DMS53 treated with DMSO at 0.1 percent for 48 hours (cell line): ENCODE measurements around the gene SDK1.

Experiments
- DNase-seq: peaks from one replicate; lab custom pipeline; 2025; ENCODE audit not compliant: unreplicated experiment; lab: John Stamatoyannopoulos, UW

The SDK1 gene

DNA sequence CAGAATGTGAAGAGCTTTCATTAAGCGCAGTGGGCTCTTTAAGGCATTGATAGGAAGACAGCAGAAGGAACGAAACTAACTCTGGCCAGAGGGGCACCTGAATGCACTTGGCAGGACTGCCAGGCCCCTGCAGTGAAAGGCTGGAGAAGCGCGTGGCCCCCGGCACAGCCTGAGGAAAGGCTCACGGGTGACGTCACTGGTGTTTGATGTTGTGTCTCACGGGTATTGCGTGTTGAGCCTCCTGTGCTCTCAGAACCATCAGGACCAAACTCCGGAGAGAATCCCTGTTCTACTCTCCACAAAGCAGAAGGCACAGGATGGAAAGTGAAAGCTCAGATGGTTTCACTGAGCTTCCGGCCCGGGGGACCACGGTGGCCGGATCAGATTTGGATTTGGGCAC, 865.3 kb downstream of the SDK1 start:
- no peak for DNase-seq

DNA sequence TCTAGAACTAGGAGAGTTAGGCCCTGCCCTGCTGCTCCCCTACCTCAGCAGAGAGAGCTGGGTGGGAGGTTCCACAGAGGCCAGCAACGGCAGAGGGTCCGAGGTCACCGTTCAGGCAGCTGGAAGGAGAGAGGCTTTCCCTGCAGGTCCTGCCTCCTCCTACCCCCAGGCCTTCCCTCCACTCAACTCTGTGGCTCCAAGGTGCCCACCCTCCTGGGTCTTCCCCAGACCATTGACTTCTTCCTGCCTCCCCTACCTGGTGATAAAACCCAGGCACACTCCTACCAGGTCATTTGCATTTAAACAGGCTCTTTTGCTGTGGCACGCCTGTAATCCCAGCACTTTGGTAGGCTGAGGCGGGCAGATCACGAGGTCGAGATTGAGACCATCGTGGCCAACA, 865.8 kb downstream of the SDK1 start:
- no peak for DNase-seq

DNA sequence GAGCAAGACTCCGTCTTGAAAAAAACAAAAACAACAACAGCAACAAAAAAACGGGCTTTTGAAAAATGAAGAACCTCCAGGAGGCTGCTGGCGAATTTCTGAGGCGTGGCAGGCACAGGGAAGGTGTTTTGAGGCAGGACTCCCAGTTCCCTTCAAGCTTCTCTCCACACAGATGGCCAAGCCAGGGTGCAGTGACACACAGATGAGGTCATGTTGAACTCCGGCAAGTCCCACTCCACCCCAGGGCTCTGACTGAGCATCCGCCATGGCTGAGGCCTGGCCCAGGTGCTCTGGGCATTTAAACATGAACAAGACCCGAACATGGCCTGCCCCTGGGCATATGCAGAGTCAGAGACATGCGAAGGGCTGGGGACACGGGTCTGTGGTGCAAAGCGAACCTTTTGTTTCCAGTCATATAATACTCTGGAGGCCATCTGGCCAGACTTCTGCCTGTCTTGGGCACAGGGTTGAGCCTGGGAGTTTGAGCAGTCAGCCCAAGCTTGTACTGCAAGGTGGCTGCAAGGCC, 866.4 kb downstream of the SDK1 start:
- no peak for DNase-seq

DNA sequence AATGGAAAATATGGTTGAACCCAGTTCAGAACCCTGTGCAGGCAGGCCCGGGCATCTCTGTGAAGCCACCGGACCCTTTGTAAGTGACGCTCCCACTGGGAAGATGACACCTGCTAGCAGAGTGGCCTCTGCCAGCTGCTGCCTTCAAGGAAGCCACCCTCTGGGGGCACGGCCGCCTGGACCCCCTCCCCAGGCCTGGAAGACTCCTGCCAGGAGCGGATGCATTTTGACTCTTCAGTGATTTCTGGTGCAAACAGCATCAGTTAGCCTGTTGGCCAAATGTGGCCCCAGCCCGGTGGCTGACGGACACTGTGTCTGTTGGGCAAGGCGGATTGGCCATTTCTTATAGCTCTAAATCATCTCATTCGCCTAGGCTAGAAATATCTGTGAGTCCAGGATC, 867.0 kb downstream of the SDK1 start:
- DNase-seq = no peak

DNA sequence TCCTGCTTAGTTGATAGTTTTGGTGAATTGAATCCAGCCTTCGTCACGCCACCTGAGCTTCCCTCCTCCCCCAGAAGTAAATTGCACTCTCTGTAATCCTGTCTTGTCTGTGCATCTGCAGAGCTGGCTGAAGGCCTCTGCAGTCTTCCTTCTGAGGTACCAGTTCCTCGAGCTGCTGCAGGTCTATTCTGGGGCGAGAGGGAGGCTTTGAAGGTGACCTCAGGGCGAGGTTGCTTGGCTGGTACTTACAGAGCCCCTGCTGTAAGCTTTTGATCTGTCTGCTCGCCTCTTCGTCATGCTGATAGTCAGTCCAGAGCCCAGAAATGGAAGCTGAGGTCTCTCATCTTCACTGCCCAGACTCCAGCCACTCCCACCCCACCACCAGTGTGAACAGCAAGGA, 867.5 kb downstream of the SDK1 start:
- no peak for DNase-seq

DNA sequence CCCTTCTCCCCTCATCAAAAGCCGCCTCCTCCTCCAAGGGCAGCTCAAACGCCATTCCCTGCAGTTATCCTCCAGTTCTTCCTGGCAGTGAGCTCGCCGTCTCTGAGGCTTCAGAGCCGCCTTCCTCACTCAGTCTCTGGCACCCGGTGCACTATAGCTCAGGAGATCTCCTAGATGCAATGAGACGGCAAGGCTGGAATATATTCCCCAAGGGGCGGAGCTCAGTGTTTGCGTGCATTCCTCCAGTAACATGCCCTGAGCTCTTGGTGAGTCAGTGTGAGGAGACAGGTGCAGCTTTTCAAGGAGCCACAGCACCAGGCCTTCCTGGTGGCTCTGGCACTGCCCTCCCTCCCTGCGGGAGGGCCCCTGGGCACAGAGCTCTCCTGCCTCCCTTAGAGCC, 868.4 kb downstream of the SDK1 start:
- DNase-seq = no peak

DNA sequence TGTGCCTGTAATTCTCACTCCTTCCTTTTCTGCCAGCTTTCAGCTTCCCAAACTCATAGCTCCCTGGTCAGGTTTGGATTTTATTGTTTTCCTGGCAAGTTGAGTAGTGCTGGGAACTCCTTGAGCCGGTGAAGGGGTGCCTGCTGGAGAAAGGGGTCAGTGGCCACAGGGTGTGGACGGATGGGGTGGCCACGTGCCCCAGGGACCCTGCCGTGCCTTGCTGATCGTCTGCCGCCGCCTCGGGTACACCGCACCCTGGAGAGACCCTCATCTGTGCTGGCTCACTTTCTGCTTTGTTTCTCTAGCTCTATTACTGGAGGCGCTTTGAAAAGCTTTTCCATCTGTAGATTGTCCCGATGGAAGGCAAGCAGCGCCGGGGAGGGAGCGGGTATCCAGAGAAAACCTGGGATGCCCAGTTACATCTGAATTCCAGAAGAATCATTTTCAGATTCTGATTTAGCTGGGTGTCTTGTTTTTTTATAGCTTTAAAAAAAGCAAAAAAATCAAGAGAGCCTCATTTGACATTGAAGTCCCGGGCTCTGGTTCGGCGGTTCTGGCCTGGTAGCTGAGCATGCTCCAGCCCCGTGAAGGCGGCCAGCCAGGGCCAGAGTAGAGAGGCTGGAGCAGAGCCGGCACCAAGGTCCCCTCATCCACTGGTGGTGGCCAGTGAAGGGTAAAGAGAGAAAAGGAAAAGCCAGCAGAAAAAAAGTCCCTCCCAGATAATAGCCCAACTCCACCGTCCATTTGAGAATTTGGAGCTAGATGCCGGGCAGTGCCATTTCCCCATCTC, 870.1 kb downstream of the SDK1 start:
- DNase-seq = no peak

DNA sequence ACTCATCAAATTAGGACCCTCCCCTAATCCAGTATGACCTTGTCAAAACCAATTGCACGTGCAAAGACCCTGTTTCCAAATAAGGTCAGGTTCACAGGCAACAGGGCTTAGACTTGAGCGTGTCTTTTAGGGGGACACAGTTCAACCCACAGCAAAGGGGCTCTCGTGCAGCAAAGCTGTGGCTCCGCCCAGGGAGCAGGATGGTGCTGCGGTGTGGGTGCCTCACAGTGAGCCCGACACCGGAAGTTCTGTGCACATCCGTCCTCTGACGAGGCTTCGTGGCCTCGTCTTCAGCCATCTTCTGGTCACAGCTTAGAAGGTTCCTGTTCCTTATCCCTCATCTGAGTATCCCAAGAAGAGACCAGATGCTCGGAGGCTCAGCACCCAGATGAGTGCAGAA, 871.8 kb downstream of the SDK1 start:
- DNase-seq = no peak

DNA sequence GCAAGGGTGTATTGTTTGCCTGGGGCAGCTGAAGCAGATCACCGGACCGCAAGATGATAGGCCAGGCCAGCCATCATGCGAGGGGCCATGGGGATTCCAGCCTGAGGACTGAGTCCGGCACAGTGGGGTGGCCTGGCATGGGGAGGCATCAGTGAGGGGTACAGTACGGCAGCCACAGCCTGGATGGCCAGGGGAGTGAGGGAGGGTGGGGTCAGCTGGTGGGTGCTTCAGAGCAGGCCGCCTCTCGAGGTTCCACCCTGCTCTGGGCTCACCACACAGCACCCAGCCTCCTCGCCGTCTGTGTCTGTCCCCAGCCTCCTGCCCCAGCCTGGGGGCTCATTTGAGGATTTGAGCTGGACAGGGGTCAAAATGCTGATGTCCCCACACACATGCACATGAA, 872.6 kb downstream of the SDK1 start:
- no peak for DNase-seq

DNA sequence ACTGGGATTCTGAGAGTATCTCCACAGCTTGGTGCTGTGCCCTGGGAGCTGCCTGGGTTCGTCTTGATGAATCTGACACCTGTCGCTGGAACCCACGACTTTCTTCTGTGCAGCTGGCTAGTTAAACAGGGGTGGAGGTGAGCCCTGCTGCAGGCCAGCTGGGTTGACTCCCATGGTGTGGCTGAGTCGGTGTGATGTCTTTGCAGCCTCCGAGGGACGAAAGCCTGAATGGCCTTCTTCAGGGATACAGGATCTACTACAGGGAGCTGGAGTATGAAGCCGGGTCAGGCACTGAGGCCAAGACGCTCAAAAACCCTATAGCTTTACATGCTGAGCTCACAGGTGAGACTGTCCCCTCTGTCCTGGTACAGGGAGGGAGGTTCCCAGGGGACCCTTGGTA, 873.0 kb downstream of the SDK1 start:
- no peak for DNase-seq

DNA sequence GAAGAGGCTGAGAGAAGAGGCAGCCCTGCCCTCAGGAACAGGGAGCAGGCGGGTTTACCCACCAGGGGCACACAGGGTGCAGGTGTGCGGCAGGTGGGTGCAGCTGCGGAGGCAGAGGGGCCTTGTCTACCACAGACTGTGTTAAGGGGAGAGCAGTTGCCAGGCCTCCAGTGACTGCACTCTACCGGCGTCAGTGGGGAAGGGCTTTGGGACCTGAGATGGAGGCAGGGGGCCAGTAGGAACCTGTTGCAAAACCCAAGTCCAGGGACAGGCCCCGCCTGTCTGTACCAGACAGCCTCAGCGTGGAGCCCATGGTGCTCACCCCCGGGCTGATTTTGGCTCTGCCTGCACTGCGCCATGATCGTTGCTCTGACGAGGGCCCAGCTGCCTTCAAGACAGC, 873.4 kb downstream of the SDK1 start:
- DNase-seq = no peak

DNA sequence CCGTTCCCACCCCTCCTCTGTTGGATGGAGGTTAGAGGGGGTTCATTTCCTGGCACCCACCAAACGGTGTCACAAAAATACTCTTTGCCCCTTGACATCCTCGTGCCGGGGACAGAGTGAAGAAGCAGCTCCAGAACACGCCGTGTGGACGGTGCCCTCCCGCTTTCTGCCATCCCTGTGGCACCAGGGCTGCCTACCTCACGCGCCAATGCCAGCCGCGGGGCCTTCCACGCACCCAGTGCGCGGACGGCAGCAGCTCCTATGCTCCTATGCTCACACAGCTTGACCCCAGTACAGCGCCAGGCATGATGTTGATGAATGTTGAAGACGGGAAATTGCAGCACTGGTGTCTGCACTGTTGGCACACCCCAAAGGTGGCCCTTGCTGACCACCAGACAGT, 873.8 kb downstream of the SDK1 start:
- no peak for DNase-seq

DNA sequence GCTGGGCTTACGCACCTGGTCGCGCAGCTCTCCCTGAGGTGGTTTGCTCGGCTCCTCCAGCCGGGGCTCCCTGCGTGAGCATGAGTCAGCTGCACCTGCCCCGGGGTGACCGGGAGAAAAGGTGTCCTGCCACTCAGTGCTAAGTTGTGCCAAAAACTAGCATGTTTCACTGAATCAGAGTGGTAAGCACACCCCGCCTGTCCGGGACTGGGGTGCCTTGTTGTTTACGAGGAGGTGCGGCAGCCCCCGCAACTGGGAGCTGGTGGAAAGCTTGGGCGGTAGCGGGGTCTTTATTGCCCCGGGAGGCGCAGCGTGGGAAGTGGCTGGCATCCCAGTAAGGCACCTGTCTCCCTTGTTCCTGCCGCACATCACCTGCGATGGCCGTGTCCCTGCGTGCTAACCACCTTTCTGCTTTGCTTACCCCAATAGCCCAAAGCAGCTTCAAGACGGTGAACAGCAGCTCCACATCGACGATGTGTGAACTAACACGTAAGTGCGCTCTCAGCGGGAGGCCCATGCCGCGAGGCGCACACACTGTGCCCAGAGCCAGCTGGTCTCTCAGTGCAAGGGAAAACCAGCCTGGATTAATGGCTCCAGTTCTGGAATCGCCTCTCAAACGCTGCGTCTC, 874.4 kb downstream of the SDK1 start:
- no peak for DNase-seq

DNA sequence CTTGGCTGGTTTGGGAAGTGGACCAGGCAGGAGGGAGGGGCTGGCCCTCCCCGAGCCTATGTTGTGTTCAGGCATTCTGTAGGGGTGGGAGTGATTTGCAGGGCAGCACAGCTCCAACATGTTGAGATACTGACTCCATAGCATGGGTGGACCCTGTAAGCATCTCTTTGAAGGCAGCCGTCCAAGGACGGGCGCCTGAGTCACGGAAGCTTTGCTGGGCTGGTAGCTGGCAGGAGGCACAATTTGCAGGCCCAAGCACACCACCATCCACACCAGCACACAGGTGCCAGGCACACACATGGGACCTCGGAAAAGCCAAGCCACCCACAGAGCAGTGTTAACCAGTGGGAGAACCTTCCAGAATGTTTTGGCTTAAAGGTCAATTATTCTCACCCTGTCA, 875.9 kb downstream of the SDK1 start:
- DNase-seq = no peak

DNA sequence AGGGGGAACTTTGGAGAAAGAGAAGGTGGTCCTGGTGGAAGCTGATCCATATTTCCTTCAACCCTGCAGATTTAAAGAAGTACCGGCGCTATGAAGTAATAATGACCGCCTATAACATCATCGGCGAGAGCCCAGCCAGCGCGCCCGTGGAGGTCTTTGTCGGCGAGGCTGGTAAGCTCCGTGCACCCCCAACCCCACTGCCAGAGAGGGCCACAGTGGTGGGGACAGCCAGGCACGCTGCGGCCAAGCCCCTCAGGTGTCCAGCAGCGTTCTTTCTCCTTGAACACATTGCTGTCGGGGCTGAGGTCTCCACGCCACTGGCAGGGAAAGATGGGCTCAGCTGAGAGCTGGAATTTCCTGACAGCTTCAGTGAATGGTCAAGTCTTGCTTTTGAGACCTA, 877.4 kb downstream of the SDK1 start:
- no peak for DNase-seq

DNA sequence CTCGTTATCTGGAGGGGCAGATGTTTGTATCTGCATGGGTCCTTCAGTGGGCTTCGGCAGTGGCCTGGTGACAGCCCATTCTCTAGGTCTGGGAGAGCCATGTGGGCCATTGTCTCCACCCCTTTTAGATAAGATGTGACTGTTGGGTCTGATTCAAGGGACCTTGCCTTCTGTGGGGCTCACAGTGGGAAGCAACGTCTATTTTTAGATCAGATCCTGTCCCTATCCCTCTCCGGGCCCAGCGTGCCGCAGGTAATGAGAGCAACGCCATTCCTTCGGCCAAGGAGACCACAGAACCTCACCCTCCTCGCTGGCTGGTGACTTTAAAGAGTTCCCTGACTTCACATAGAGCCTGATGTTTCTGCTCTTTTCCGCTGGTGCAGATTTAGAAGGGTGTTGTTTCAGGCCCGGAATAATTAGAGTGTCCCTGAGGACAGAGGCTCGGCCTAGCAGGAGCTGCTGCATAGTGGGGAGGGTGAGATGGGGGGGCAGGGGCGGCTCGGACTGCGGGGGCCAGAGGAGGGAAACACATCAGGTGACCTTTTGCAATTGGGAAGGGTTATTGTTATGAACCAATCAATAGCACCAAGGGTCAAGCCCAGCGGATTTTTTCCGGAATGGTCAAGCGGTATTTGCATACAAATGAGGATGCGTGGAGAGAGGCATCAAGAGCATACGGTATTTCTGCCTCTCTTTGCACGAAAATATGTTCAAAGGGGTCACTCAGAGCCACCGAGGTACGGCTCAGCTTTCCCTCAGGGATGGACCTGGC, 878.0 kb downstream of the SDK1 start:
- no peak for DNase-seq

DNA sequence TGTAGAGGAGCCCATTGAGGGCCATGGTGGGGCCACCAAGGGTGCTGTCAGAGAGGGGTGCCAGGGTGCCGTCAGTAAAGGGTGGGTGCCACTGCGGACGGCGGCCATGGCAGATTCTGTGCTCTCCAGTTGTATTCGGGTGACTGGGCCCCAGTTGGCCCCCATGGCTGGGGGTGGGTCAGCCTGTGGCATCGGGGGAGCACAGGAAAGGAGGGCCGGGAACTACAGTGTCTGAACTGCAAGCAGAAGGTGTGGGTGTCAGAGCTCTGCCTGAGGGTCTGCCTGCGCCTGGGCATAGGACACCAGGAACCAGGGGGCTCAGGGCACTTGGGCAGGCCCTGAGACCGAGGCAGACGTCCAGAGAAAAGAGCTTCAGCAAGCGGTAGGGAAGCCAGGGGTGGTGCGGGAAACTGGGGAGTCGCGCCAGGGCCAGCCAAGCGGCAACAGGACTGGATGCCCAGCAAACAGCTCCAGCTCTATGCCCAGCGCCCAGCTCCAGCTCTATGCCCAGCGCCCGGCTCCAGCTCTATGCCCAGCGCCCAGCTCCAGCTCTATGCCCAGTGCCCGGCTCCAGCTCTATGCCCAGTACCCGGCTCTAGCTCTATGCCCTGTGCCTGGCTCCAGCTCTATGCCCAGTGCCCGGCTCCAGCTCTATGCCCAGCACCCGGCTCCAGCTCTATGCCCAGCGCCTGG, 878.8 kb downstream of the SDK1 start:
- no peak for DNase-seq

DNA sequence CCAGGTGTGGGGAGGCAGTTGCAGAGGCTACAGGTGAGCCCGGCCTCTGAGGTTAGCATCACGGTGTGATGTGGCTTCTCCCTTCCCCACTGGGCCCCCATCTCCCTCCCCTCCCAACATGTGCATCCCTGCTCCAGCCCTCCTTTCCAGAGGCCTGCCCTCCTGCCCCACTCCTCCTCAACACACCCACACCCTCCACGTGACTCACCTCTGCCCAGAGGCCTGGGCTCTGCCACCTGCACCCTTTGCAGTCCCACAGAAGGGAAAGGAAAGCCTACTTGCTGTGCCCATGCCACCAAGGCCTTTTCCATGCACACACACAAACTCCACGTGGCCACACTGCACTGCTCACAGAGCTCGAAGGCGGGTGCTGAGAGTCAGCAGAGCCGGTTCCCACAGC, 880.4 kb downstream of the SDK1 start:
- DNase-seq = no peak

DNA sequence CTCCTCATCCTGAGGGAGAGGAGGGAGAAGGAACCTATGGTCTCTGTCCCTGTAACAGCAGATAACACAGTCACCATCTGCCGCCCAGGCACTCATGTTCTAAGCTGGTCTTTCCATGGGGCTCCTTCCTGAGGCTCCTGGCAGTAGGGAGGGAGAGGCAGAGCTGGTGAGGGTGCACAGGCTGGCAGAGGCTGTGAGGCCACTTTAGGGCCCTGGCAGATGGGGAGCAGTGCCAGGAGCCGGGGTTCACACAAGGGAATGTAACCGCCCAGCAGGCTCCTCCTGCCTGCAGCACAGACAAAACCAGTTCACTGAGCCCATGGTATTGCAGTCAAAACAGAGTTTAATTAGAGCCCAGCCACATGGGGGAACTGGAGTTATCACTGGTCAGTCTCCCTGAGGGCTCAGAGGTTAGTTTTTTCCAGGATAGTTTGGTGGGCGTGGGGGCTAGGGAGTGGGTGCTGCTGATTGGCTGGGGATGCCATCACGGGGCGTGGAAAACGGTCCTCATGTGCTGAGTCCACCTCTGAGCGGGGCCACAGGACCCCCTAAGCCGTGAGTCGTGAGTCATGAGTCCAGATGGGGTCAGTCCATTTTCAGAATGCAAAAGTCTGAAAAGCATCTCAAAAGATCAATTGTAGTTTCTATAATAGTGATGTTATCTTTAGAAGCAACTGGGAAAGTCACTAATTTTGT, 881.7 kb downstream of the SDK1 start:
- no peak for DNase-seq

DNA sequence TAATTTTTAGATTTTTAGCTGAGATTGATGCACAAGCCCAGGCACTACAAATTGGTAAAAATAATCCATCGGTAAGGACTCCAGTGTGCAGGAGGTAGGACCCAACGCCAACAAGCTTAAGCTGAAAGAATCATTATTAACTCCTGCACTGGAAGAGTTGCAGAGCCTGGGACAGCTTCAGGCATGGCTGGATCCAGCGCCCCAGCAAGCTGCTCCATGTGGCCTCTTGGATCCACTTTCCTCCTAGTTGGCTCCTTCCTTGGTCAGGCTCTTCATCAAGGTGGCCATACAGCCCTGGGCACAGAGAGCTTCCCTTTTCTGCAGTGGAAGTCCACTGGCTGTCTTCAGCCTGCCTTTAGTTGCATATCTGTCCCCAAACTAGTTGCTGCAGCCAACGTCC, 883.6 kb downstream of the SDK1 start:
- DNase-seq = no peak

DNA sequence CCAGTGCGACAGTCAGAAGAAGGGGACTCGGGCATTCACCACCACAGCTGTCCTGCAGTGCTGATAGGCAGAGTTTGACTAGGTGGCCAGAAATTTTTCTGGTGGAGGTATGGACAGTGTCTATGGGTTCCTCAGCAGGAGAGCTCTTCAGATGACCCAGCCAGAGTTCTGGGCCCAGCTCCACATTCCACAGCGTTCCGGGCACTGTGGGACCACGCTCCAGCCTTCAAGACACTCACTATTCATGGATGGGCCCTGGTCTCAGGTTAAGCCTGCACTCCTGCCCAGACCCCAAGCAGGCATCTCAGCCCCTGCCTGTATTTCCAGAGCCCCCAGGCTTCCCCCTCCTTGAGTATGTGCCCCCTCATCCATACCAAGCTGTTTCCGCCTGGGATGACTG, 884.1 kb downstream of the SDK1 start:
- no peak for DNase-seq
